Measurements from ENCODE around the gene ADAM11.
"Not testable (repeated sequence)": the region's sequence is repeated elsewhere in the genome, so short reads cannot be mapped to it uniquely, and the experiment has no call there.

Gene ADAM11

GRCh38 chr17:44738214-44738906 is 20.4 kb upstream of the ADAM11 start:
- Histone ChIP-seq H3K9ac (ENCODE audit: insufficient read length, low read depth) (no peak overlapping the region), H3K27me3 (ENCODE audit: insufficient read depth, insufficient read length) (no peaks in the 10 kb centered on the region), H3K4me1 (ENCODE audit: insufficient read depth, insufficient read length) (peaks cover 13% of the 10 kb centered on the region), H3K36me3 (ENCODE audit: insufficient read depth, insufficient read length, low read length) (peaks cover 80% of the 10 kb centered on the region), H3K4me3 (ENCODE audit: insufficient read length, low read depth) (no peak overlapping the region), H3K9me3 (ENCODE audit: insufficient read depth, low read length) (no peaks in the 10 kb centered on the region)
- TF ChIP-seq YY1 (IDR thresholded peaks at IDR 0.05; ENCODE audit: insufficient read depth, insufficient read length): no peak
- no peak for TF ChIP-seq SUZ12 (IDR thresholded peaks at IDR 0.05; ENCODE audit: extremely low read depth, insufficient read depth, insufficient read length)
- no peak for TF ChIP-seq ZNF274 (IDR thresholded peaks at IDR 0.05; ENCODE audit: low read depth, low read length)
- DNase-seq (ENCODE audit: low read depth, low spot score): peak; percentile 70

- no peaks in the 10 kb centered on the region for H3K9me3 ChIP-seq (ENCODE audit: insufficient read depth, low read length)
- H3K4me1 ChIP-seq (ENCODE audit: insufficient read depth, insufficient read length): peaks cover 8% of the 10 kb centered on the region
- H3K36me3 ChIP-seq (ENCODE audit: insufficient read depth, insufficient read length, low read length): peaks cover 68% of the 10 kb centered on the region
- no peak for DNase-seq (ENCODE audit: low read depth, low spot score)
- H3K9ac ChIP-seq (ENCODE audit: insufficient read length, low read depth): no peak overlapping the region
- TF ChIP-seq YY1 (IDR thresholded peaks at IDR 0.05; ENCODE audit: insufficient read depth, insufficient read length) (no peak), ZNF274 (IDR thresholded peaks at IDR 0.05; ENCODE audit: low read depth, low read length) (no peak), SUZ12 (IDR thresholded peaks at IDR 0.05; ENCODE audit: extremely low read depth, insufficient read depth, insufficient read length) (no peak)
- no peak overlapping the region for H3K4me3 ChIP-seq (ENCODE audit: insufficient read length, low read depth)
- no peaks in the 10 kb centered on the region for H3K27me3 ChIP-seq (ENCODE audit: insufficient read depth, insufficient read length)
Observed at GRCh38 chr17:44741316-44741715, 17.5 kb upstream of the ADAM11 start.

- no peak overlapping the region for H3K9ac ChIP-seq (ENCODE audit: insufficient read length, low read depth)
- H3K4me3 ChIP-seq (ENCODE audit: insufficient read length, low read depth): no peak overlapping the region
- no peaks in the 10 kb centered on the region for H3K27me3 ChIP-seq (ENCODE audit: insufficient read depth, insufficient read length)
- TF ChIP-seq SUZ12 (IDR thresholded peaks at IDR 0.05; ENCODE audit: extremely low read depth, insufficient read depth, insufficient read length) (no peak), YY1 (IDR thresholded peaks at IDR 0.05; ENCODE audit: insufficient read depth, insufficient read length) (no peak), ZNF274 (IDR thresholded peaks at IDR 0.05; ENCODE audit: low read depth, low read length) (no peak)
- DNase-seq (ENCODE audit: low read depth, low spot score): no peak
- H3K9me3 ChIP-seq (ENCODE audit: insufficient read depth, low read length): no peaks in the 10 kb centered on the region
- peaks cover 71% of the 10 kb centered on the region for H3K36me3 ChIP-seq (ENCODE audit: insufficient read depth, insufficient read length, low read length)
- H3K4me1 ChIP-seq (ENCODE audit: insufficient read depth, insufficient read length): peaks cover 3% of the 10 kb centered on the region
Observed at GRCh38 chr17:44745301-44745700, 13.5 kb upstream of the ADAM11 start.

- DNase-seq (ENCODE audit: low read depth, low spot score); H3K9ac ChIP-seq (ENCODE audit: insufficient read length, low read depth); H3K4me3 ChIP-seq (ENCODE audit: insufficient read length, low read depth); H3K4me1 ChIP-seq (ENCODE audit: insufficient read depth, insufficient read length); H3K27me3 ChIP-seq (ENCODE audit: insufficient read depth, insufficient read length); H3K9me3 ChIP-seq (ENCODE audit: insufficient read depth, low read length): not testable (repeated sequence)
- H3K36me3 ChIP-seq (ENCODE audit: insufficient read depth, insufficient read length, low read length): peaks cover 74% of the 10 kb centered on the region
Observed at GRCh38 chr17:44745738-44746137, 13.1 kb upstream of the ADAM11 start.

- H3K4me1 ChIP-seq (ENCODE audit: insufficient read depth, insufficient read length): peaks cover 3% of the 10 kb centered on the region
- no peak overlapping the region for H3K4me3 ChIP-seq (ENCODE audit: insufficient read length, low read depth)
- TF ChIP-seq YY1 (IDR thresholded peaks at IDR 0.05; ENCODE audit: insufficient read depth, insufficient read length) (no peak), ZNF274 (IDR thresholded peaks at IDR 0.05; ENCODE audit: low read depth, low read length) (no peak), SUZ12 (IDR thresholded peaks at IDR 0.05; ENCODE audit: extremely low read depth, insufficient read depth, insufficient read length) (no peak)
- no peak for DNase-seq (ENCODE audit: low read depth, low spot score)
- H3K9me3 ChIP-seq (ENCODE audit: insufficient read depth, low read length): no peaks in the 10 kb centered on the region
- peaks cover 75% of the 10 kb centered on the region for H3K36me3 ChIP-seq (ENCODE audit: insufficient read depth, insufficient read length, low read length)
- no peak overlapping the region for H3K9ac ChIP-seq (ENCODE audit: insufficient read length, low read depth)
- H3K27me3 ChIP-seq (ENCODE audit: insufficient read depth, insufficient read length): no peaks in the 10 kb centered on the region
Observed at GRCh38 chr17:44747566-44747965, 11.2 kb upstream of the ADAM11 start.

- Histone ChIP-seq H3K9me3 (ENCODE audit: insufficient read depth, low read length) (no peaks in the 10 kb centered on the region), H3K4me3 (ENCODE audit: insufficient read length, low read depth) (no peak overlapping the region), H3K9ac (ENCODE audit: insufficient read length, low read depth) (no peak overlapping the region), H3K4me1 (ENCODE audit: insufficient read depth, insufficient read length) (peaks cover 3% of the 10 kb centered on the region), H3K27me3 (ENCODE audit: insufficient read depth, insufficient read length) (no peaks in the 10 kb centered on the region), H3K36me3 (ENCODE audit: insufficient read depth, insufficient read length, low read length) (peaks cover 64% of the 10 kb centered on the region)
- TF ChIP-seq ZNF274 (IDR thresholded peaks at IDR 0.05; ENCODE audit: low read depth, low read length) (no peak), YY1 (IDR thresholded peaks at IDR 0.05; ENCODE audit: insufficient read depth, insufficient read length) (no peak)
- no peak for DNase-seq (ENCODE audit: low read depth, low spot score)
Observed at GRCh38 chr17:44749076-44749979, 9.5 kb upstream of the ADAM11 start.

- no peak overlapping the region for H3K9ac ChIP-seq (ENCODE audit: insufficient read length, low read depth)
- H3K27me3 ChIP-seq (ENCODE audit: insufficient read depth, insufficient read length): no peaks in the 10 kb centered on the region
- peaks cover 61% of the 10 kb centered on the region for H3K36me3 ChIP-seq (ENCODE audit: insufficient read depth, insufficient read length, low read length)
- no peak for DNase-seq (ENCODE audit: low read depth, low spot score)
- H3K4me3 ChIP-seq (ENCODE audit: insufficient read length, low read depth): no peak overlapping the region
- no peaks in the 10 kb centered on the region for H3K9me3 ChIP-seq (ENCODE audit: insufficient read depth, low read length)
- peaks cover 3% of the 10 kb centered on the region for H3K4me1 ChIP-seq (ENCODE audit: insufficient read depth, insufficient read length)
- no peak for TF ChIP-seq SUZ12 (IDR thresholded peaks at IDR 0.05; ENCODE audit: extremely low read depth, insufficient read depth, insufficient read length)
- TF ChIP-seq YY1 (IDR thresholded peaks at IDR 0.05; ENCODE audit: insufficient read depth, insufficient read length): no peak
- no peak for TF ChIP-seq ZNF274 (IDR thresholded peaks at IDR 0.05; ENCODE audit: low read depth, low read length)
Observed at GRCh38 chr17:44749980-44750318, 8.8 kb upstream of the ADAM11 start.
